Small intestine (tissue), 7 donors: Measurements from ENCODE around the gene VPS13C. TPM values are rescaled to one million over a fixed set of nuclear protein-coding genes. Genes with fewer than 3 reads are reported as not detected.

Experiments used
- DNase-seq, 2 donors: peaks; one replicate each; pipeline versions ENCODE4 v3.0.0 to v3.0.0-alpha.2; 2013
- FAIRE-seq: peaks from 2 replicates; lab custom pipeline; 2012; peaks lifted over from hg19 to GRCh38; lab: Jason Lieb, UNC
- H3K27ac ChIP-seq, 3 donors: one replicate each; pipeline ENCODE4 v1.5.1; 2013; ENCODE audit warnings: low read length in 2 of 3, mild to moderate bottlenecking in 2 of 3, control low read depth in 1 of 3, inconsistent platforms in 1 of 3, low read depth in 1 of 3, moderate library complexity in 1 of 3
- H3K27me3 ChIP-seq, 3 donors: one replicate each; pipeline ENCODE4 v1.6.1; 2013; ENCODE audit warnings: low read length in 3 of 3, inconsistent platforms in 1 of 3; ENCODE audit not compliant: control insufficient read depth in 3 of 3, insufficient read depth in 3 of 3
- H3K36me3 ChIP-seq, 3 donors: one replicate each; pipeline ENCODE4 v1.6.1; 2013; ENCODE audit warnings: low read length in 3 of 3, inconsistent platforms in 1 of 3, low read depth in 1 of 3, mild to moderate bottlenecking in 1 of 3, moderate library complexity in 1 of 3; ENCODE audit not compliant: control insufficient read depth in 3 of 3, insufficient read depth in 2 of 3
- H3K4me1 ChIP-seq, 3 donors: one replicate each; pipeline ENCODE4 v1.6.1; 2013; ENCODE audit warnings: low read length in 2 of 3, inconsistent platforms in 1 of 3, low read depth in 1 of 3, mild to moderate bottlenecking in 1 of 3, moderate library complexity in 1 of 3; ENCODE audit not compliant: control insufficient read depth in 3 of 3, insufficient read depth in 2 of 3
- H3K4me3 ChIP-seq, 3 donors: one replicate each; pipeline ENCODE4 v1.5.1; 2013; ENCODE audit warnings: low read length in 3 of 3, control low read depth in 1 of 3, inconsistent platforms in 1 of 3, low read depth in 1 of 3, mild to moderate bottlenecking in 1 of 3, moderate library complexity in 1 of 3
- H3K9me3 ChIP-seq, 2 donors: one replicate each; pipeline ENCODE4 v1.6.1; 2013; ENCODE audit warnings: low read depth in 1 of 2, low read length in 1 of 2; ENCODE audit not compliant: control insufficient read depth in 2 of 2, insufficient read depth in 1 of 2
- WGBS, 3 donors: extraction: QIAGEN DNeasy Blood & Tissue Kit; methylation state at CpG; one replicate each; pipeline ENCODE4 v1.1.7; 2013; 5-methylcytosine and 5-hydroxymethylcytosine counted together
- polyA plus RNA-seq, 4 donors: library from polyadenylated mRNA; stranded (reverse) in 3 of 4; unstranded in 1 of 4; fragments of 200-250 nt in 3 of 4; fragments of 120-200 nt in 1 of 4; gene quantifications; one replicate each; pipeline versions ENCODE4 v1.2.1 to v1.2.3, GENCODE V29; 2013
- donor health status: healthy with polysubstance abuse.
- donor health status: control.
- donor health status: control.
- donor health status: Bipolar disorder and iron deficiency.
- donor health status: healthy.

The VPS13C gene
- polyA plus RNA-seq, 4 donors, result 7.3 to 49.2 (median 11.6) TPM

- Histone ChIP-seq H3K9me3 (peaks cover 0 to 4% of the 10 kb centered on the region in 2 donors), H3K36me3 (peaks cover 4 to 10% (median 8%) of the 10 kb centered on the region in 3 donors), H3K27ac (peak overlapping the region in 1 of 3 donors; percentile 20), H3K4me3 (no peak overlapping the region), H3K27me3 (no peaks in the 10 kb centered on the region), H3K4me1 (no peaks in the 10 kb centered on the region)
- WGBS, 3 donors, result 12 to 68% (median 41%) methylated on average over 4 of the region's 4 CpGs
- peak; percentile 20 to 66 for DNase-seq
- no peak for FAIRE-seq
Observed at GRCh38 chr15:61906961-61907752, 153.1 kb downstream of the VPS13C start.

GRCh38 chr15:61893146-61893545, 167.1 kb downstream of the VPS13C start:
- no peak overlapping the region for H3K4me3 ChIP-seq
- H3K9me3 ChIP-seq, result peaks cover 0 to 19% of the 10 kb centered on the region in 2 donors
- no peaks in the 10 kb centered on the region for H3K27me3 ChIP-seq
- FAIRE-seq, result no peak
- H3K36me3 ChIP-seq, result peaks cover 0 to 15% (median 7%) of the 10 kb centered on the region in 3 donors
- H3K27ac ChIP-seq, result no peak overlapping the region
- H3K4me1 ChIP-seq, result no peaks in the 10 kb centered on the region
- no peak for DNase-seq

- H3K36me3 ChIP-seq, result peaks cover 0 to 15% (median 7%) of the 10 kb centered on the region in 3 donors
- no peak overlapping the region for H3K27ac ChIP-seq
- H3K4me3 ChIP-seq, result no peak overlapping the region
- H3K4me1 ChIP-seq, result no peaks in the 10 kb centered on the region
- 94 to 100% (median 94%) methylated on average over 1 of the region's 1 CpG for WGBS, 3 donors
- no peak for FAIRE-seq
- H3K27me3 ChIP-seq, result no peaks in the 10 kb centered on the region
- no peak for DNase-seq
- peaks cover 0 to 19% of the 10 kb centered on the region in 2 donors for H3K9me3 ChIP-seq
Observed at GRCh38 chr15:61892140-61892539, 168.1 kb downstream of the VPS13C start.

GRCh38 chr15:61890106-61890505, 170.1 kb downstream of the VPS13C start:
- H3K4me1 ChIP-seq, result no peaks in the 10 kb centered on the region
- 90 to 94% (median 92%) methylated on average over 2 of the region's 2 CpGs for WGBS, 3 donors
- no peak overlapping the region for H3K4me3 ChIP-seq
- DNase-seq (no peak), FAIRE-seq (no peak)
- H3K9me3 ChIP-seq, result peaks cover 0 to 19% of the 10 kb centered on the region in 2 donors
- no peak overlapping the region for H3K27ac ChIP-seq
- peaks cover 1 to 15% (median 7%) of the 10 kb centered on the region in 3 donors for H3K36me3 ChIP-seq
- no peaks in the 10 kb centered on the region for H3K27me3 ChIP-seq

GRCh38 chr15:61889706-61890105, 170.5 kb downstream of the VPS13C start:
- peaks cover 1 to 15% (median 7%) of the 10 kb centered on the region in 3 donors for H3K36me3 ChIP-seq
- no peak overlapping the region for H3K27ac ChIP-seq
- H3K4me1 ChIP-seq, result no peaks in the 10 kb centered on the region
- FAIRE-seq (no peak), DNase-seq (no peak)
- H3K27me3 ChIP-seq, result no peaks in the 10 kb centered on the region
- H3K4me3 ChIP-seq, result no peak overlapping the region
- 85 to 91% (median 89%) methylated on average over 3 of the region's 3 CpGs for WGBS, 3 donors
- peaks cover 0 to 19% of the 10 kb centered on the region in 2 donors for H3K9me3 ChIP-seq

GRCh38 chr15:61888074-61888780, 172.0 kb downstream of the VPS13C start:
- peaks cover 0 to 15% of the 10 kb centered on the region in 2 donors for H3K9me3 ChIP-seq
- H3K4me3 ChIP-seq, result no peak overlapping the region
- no peak for FAIRE-seq
- no peak for DNase-seq
- H3K27ac ChIP-seq, result no peak overlapping the region
- H3K27me3 ChIP-seq, result no peaks in the 10 kb centered on the region
- H3K4me1 ChIP-seq, result no peaks in the 10 kb centered on the region
- H3K36me3 ChIP-seq, result peaks cover 1 to 12% (median 7%) of the 10 kb centered on the region in 3 donors
- WGBS, 3 donors, result 84 to 96% (median 93%) methylated on average over 5 of the region's 5 CpGs

GRCh38 chr15:61880084-61880483, 180.2 kb downstream of the VPS13C start:
- no peaks in the 10 kb centered on the region for H3K4me1 ChIP-seq
- no peaks in the 10 kb centered on the region for H3K9me3 ChIP-seq
- peaks cover 0 to 2% (median 0%) of the 10 kb centered on the region in 3 donors for H3K36me3 ChIP-seq
- no peak for FAIRE-seq
- 30 to 66% (median 52%) methylated on average over 5 of the region's 5 CpGs for WGBS, 3 donors
- no peak overlapping the region for H3K4me3 ChIP-seq
- no peak overlapping the region for H3K27ac ChIP-seq
- no peaks in the 10 kb centered on the region for H3K27me3 ChIP-seq
- DNase-seq, result peak in 1 of 2 donors; percentile 43

- H3K4me3 ChIP-seq, result no peak overlapping the region
- peaks cover 0 to 2% (median 0%) of the 10 kb centered on the region in 3 donors for H3K36me3 ChIP-seq
- WGBS, 3 donors, result 12 to 61% (median 48%) methylated on average over 3 of the region's 3 CpGs
- H3K9me3 ChIP-seq, result no peaks in the 10 kb centered on the region
- FAIRE-seq, result no peak
- no peaks in the 10 kb centered on the region for H3K27me3 ChIP-seq
- DNase-seq, result peak; percentile 30 to 85
- H3K4me1 ChIP-seq, result no peaks in the 10 kb centered on the region
- no peak overlapping the region for H3K27ac ChIP-seq
Observed at GRCh38 chr15:61879219-61879618, 181.0 kb downstream of the VPS13C start.
